Cerebellar cortex (tissue), 1 donor: Measurements from ENCODE around the gene NBEAL2.

ENCODE experiments used
- DNase-seq: peaks from one replicate; pipeline ENCODE4 v3.0.0-alpha.2; 2015; ENCODE audit warnings: low spot score

Gene NBEAL2

GRCh38 chr3:46946416-46946815 lies 33.0 kb upstream of the NBEAL2 start:
- no peak for DNase-seq

- DNase-seq, result no peak
Observed at GRCh38 chr3:46946856-46947545, 32.5 kb upstream of the NBEAL2 start.

- DNase-seq, result no peak
Observed at GRCh38 chr3:46947546-46947901, 31.9 kb upstream of the NBEAL2 start.

GRCh38 chr3:46947981-46948791 lies 31.3 kb upstream of the NBEAL2 start:
- DNase-seq, result peak; percentile 37

GRCh38 chr3:46948830-46949671 lies 30.4 kb upstream of the NBEAL2 start:
- DNase-seq, result no peak

- no peak for DNase-seq
Observed at GRCh38 chr3:46950177-46950576, 29.3 kb upstream of the NBEAL2 start.

- DNase-seq, result no peak
Observed at GRCh38 chr3:46950650-46951241, 28.7 kb upstream of the NBEAL2 start.

- no peak for DNase-seq
Observed at GRCh38 chr3:46952813-46953212, 26.7 kb upstream of the NBEAL2 start.

- DNase-seq, result no peak
Observed at GRCh38 chr3:46953234-46954010, 26.0 kb upstream of the NBEAL2 start.

- DNase-seq, result no peak
Observed at GRCh38 chr3:46954178-46954577, 25.3 kb upstream of the NBEAL2 start.

- DNase-seq, result no peak
Observed at GRCh38 chr3:46955157-46955556, 24.3 kb upstream of the NBEAL2 start.

- DNase-seq, result no peak
Observed at GRCh38 chr3:46955801-46956259, 23.6 kb upstream of the NBEAL2 start.

GRCh38 chr3:46957092-46957820 lies 22.2 kb upstream of the NBEAL2 start:
- DNase-seq, result no peak

GRCh38 chr3:46958467-46959160 lies 20.9 kb upstream of the NBEAL2 start:
- no peak for DNase-seq

- no peak for DNase-seq
Observed at GRCh38 chr3:46959161-46959511, 20.3 kb upstream of the NBEAL2 start.

- DNase-seq, result no peak
Observed at GRCh38 chr3:46960081-46960701, 19.3 kb upstream of the NBEAL2 start.

- no peak for DNase-seq
Observed at GRCh38 chr3:46960835-46961234, 18.6 kb upstream of the NBEAL2 start.

- no peak for DNase-seq
Observed at GRCh38 chr3:46962427-46962826, 17.0 kb upstream of the NBEAL2 start.

- no peak for DNase-seq
Observed at GRCh38 chr3:46962990-46963389, 16.5 kb upstream of the NBEAL2 start.
